Brain microvascular endothelial cell (primary cell): ENCODE measurements around the gene ERCC3.

ENCODE experiments used
- DNase-seq: peaks from one replicate; pipeline ENCODE4 v3.0.0-alpha.2; 2020
- H3K27ac ChIP-seq: fragments of 250-450 bp; sonication (Bioruptor Pico); 2 replicates; pipeline ENCODE4 v1.5.1; 2020; ENCODE audit warnings: mild to moderate bottlenecking, moderate library complexity
- H3K27me3 ChIP-seq: fragments of 250-450 bp; sonication (Bioruptor Pico); replicated peaks from 2 replicates; pipeline ENCODE4 v1.5.1; 2020; ENCODE audit warnings: mild to moderate bottlenecking
- H3K36me3 ChIP-seq: fragments of 250-450 bp; sonication (Bioruptor Pico); replicated peaks from 2 replicates; pipeline ENCODE4 v1.5.1; 2020; ENCODE audit warnings: mild to moderate bottlenecking
- H3K4me3 ChIP-seq: 2 replicates; pipeline ENCODE4 v1.5.1; 2011; ENCODE audit warnings: low read depth, mild to moderate bottlenecking, control low read depth, low read length, moderate library complexity
- CTCF ChIP-seq: IDR thresholded peaks from 2 replicates; pipeline ENCODE4 v1.5.1; 2011; ENCODE audit warnings: low read depth, mild to moderate bottlenecking, moderate library complexity, low read length, control low read depth, inconsistent platforms; ENCODE audit errors: missing control alignments
- in situ Hi-C: cut with HindIII; loops from 2 replicates; pipeline ENCODE4 v1.10.0; 2017; ENCODE audit warnings: low sequenced_read_pairs, low pct_ligation_motif_present

The ERCC3 gene

GRCh38 chr2:127326289-127326945 is 32.5 kb upstream of the ERCC3 start:
- H3K27me3 ChIP-seq = no peaks in the 10 kb centered on the region
- H3K27ac ChIP-seq = no peak overlapping the region
- H3K4me3 ChIP-seq = no peak overlapping the region
- DNase-seq = no peak
- no peak for TF ChIP-seq CTCF
- in situ Hi-C loops = no loop called here
- peaks cover 5% of the 10 kb centered on the region for H3K36me3 ChIP-seq

GRCh38 chr2:127324635-127325034 is 30.7 kb upstream of the ERCC3 start:
- peak; percentile 53 for TF ChIP-seq CTCF
- H3K27ac ChIP-seq = no peak overlapping the region
- DNase-seq = peak; percentile 34
- in situ Hi-C loops = no loop called here
- no peaks in the 10 kb centered on the region for H3K27me3 ChIP-seq
- no peak overlapping the region for H3K4me3 ChIP-seq
- peaks cover 7% of the 10 kb centered on the region for H3K36me3 ChIP-seq

GRCh38 chr2:127321303-127321702 is 27.4 kb upstream of the ERCC3 start:
- Histone ChIP-seq H3K36me3 (peaks cover 22% of the 10 kb centered on the region), H3K4me3 (no peak overlapping the region), H3K27me3 (no peaks in the 10 kb centered on the region), H3K27ac (no peak overlapping the region)
- DNase-seq = no peak
- in situ Hi-C loops = no loop called here
- TF ChIP-seq CTCF = no peak

- H3K27me3 ChIP-seq = no peaks in the 10 kb centered on the region
- DNase-seq = no peak
- H3K4me3 ChIP-seq = no peak overlapping the region
- TF ChIP-seq CTCF = no peak
- no peak overlapping the region for H3K27ac ChIP-seq
- peaks cover 25% of the 10 kb centered on the region for H3K36me3 ChIP-seq
- in situ Hi-C loops = no loop called here
Observed at GRCh38 chr2:127320586-127321275, 26.8 kb upstream of the ERCC3 start.

- Histone ChIP-seq H3K36me3 (peaks cover 25% of the 10 kb centered on the region), H3K27me3 (no peaks in the 10 kb centered on the region), H3K4me3 (no peak overlapping the region), H3K27ac (no peak overlapping the region)
- DNase-seq = no peak
- in situ Hi-C loops = no loop called here
- no peak for TF ChIP-seq CTCF
Observed at GRCh38 chr2:127320067-127320466, 26.1 kb upstream of the ERCC3 start.
